GM13976 (cell line): Measurements from ENCODE around the gene ERF.

Experiments used
- DNase-seq: peaks from one replicate; pipeline ENCODE4 v3.0.0; 2012; ENCODE audit warnings: low spot score
- in situ Hi-C: fragments of 300-500 bp; cut with MboI; formaldehyde crosslinking; loops from one replicate; pipeline ENCODE4 v1.12.0; 2022; ENCODE audit warnings: low sequenced_read_pairs, mixed read lengths, inconsistent platforms; ENCODE audit not compliant: unreplicated experiment
- TF ChIP-seq, protein P1 (sequence below): IDR thresholded peaks from 2 replicates; pipeline ENCODE4 v1.5.1; 2012; ENCODE audit warnings: borderline replicate concordance, mild to moderate bottlenecking; ENCODE audit not compliant: insufficient read depth; ENCODE audit errors: extremely low read depth, missing control alignments, control extremely low read depth

Gene ERF

DNA sequence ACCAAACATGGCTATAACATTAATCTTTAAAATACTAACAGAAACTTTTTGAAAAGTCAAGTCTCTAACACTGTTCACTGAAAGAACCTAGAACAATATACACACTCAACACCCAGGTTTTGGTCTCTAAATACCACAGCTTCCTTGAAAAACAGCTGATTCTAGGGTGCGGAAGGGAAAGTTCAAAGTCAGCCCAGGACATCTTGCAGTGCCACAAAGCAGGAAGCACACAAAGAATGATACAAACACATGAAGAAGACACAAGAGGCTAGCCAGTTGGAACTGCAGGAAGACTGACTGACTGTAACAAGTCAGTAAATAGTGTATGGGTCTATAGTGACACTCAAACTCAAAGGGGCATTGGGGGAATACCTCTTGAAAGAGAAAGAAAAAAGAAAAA lies 42.0 kb downstream of the ERF start:
- no peak for DNase-seq
- TF ChIP-seq, protein P1, sequence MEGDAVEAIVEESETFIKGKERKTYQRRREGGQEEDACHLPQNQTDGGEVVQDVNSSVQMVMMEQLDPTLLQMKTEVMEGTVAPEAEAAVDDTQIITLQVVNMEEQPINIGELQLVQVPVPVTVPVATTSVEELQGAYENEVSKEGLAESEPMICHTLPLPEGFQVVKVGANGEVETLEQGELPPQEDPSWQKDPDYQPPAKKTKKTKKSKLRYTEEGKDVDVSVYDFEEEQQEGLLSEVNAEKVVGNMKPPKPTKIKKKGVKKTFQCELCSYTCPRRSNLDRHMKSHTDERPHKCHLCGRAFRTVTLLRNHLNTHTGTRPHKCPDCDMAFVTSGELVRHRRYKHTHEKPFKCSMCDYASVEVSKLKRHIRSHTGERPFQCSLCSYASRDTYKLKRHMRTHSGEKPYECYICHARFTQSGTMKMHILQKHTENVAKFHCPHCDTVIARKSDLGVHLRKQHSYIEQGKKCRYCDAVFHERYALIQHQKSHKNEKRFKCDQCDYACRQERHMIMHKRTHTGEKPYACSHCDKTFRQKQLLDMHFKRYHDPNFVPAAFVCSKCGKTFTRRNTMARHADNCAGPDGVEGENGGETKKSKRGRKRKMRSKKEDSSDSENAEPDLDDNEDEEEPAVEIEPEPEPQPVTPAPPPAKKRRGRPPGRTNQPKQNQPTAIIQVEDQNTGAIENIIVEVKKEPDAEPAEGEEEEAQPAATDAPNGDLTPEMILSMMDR: no peak
- in situ Hi-C loops: no loop called here

DNA sequence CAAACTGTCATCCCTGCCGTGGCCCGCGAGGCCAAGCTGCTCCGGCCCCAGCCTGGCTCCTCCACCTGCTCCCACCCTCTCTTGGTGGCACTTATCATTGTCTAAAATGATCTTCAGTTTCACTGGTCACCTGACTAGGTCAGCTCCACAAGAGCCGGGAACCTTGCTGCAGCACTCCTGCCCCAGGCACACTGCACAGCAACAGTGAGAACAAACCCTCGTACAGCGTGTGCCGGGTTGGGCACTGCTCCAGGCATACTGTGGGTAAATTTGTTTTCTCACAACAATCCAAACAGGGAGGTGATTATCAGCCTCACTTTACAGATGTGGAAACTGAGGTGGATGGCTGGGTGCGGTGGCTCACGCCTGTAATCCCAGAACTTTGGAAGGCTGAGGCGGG lies 46.3 kb downstream of the ERF start:
- no peak for DNase-seq
- TF ChIP-seq, protein P1: no peak
- in situ Hi-C loops: no loop called here

DNA sequence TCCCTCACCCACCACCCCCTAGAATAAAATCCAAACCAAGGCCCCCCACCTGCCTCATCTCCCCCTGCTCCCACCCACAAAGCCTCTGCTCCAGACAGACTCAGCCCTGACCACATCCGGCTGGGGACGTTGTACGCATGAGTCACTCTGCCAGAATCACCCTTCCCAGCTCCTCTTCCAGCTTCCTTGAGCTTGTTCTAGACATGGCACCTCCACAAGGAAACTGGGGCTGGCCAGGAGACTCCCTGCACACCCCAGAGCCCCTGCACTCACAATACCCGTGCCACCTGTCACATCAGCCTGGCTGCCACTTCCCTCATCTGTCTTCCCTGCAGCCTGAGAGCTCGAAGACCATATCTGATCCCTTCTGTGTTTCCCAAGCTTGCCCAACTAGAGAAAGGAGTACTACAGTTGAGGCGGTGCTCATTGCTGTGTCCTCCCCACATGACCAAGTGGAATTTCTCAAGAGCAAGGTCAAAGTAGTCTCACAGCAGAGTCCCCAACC lies 47.1 kb downstream of the ERF start:
- DNase-seq: no peak
- TF ChIP-seq, protein P1: no peak
- in situ Hi-C loops: no loop called here

DNA sequence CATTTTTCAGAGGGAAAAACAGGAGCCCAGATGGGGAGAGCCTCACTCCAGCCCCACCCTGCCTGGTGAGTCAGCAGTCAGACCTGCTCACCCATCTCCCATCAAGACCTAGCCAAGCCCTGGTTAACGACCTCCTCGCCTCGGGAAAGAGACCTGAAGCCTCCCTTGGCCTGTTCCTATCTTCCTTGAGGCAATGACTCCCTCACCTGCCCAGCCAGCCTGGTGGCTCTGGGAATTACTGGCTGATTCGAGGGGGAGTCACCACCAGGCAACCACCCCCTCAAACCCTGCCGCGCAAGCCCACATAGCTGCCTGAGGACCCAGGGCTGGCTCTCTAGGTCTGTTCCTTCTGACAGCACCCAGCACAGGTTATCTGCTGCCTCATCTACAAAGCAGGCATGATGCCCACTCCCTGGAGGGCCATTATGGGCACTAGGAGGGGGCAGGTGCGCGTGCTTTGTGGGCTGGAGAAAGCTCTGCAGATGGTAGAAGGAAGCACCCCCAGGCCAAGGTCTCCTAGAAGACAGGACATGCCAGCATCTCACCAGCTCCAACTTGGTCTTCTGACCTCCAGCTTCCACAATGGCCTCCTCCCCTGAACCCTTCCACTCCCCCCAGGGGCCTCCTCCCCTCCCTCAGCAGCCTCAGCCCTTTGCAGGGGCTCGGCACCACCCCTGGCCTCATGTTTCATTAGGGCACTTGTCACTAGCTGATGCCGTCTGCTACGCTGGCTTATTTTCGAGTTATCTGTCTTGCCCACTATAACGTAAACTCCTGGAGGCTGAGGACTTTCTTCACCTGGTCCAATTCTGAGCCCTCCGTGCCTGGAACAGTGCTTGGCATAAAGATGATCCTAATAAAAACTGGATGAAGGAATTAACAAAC lies 47.8 kb downstream of the ERF start:
- TF ChIP-seq, protein P1: no peak
- DNase-seq: no peak
- in situ Hi-C loops: no loop called here

DNA sequence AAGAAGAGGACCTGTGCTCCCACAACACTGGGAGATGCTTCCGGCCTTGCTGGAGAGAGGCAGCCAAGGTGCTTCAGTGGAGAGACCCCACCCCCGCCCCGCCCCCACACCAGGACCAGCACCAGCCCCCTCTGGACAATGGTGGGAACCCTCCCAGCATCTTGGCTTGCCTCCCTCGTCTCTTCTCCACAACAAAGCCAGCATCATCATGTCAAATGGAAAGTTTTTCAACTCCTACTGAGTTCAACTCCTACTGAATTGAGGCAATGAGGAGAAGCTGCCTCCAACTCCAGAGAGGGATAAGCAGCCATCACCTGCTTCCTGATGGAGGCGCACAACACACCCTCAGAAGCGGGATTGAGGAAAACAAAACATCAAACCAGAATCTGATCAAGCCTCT lies 50.3 kb downstream of the ERF start:
- in situ Hi-C loops: no loop called here
- DNase-seq: no peak

DNA sequence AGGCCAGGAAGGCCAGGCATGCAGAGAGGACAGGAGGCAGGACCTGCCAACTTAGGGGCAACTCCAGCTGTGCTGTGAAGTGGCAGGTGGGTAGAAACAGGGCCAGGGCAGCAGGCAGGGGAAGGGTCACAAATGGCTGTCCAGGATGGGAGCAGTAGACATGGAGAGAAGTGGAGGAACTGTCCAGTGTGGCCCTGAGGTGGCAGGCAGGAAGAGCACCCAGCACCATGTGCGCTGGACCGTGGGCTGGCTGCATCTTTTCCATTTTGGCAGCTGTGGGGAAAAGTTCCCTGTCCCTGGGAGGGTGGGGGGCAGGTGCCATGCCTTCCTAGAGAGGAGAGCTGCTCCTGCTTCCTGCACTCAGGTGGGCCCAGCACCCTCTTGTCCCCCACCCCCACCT lies 51.2 kb downstream of the ERF start:
- TF ChIP-seq, protein P1: no peak
- DNase-seq: no peak
- in situ Hi-C loops: no loop called here

More for the DNA sequence above, 50.3 kb downstream of the ERF start:
- TF ChIP-seq, protein P1: no peak
